ENCODE data around the gene INPP4B. TPM values are rescaled to one million over a fixed set of nuclear protein-coding genes. Genes with fewer than 3 reads are reported as not detected.

Gene INPP4B
- total RNA-seq, 1 donor from 2014 or later, result 4.9 TPM

DNA sequence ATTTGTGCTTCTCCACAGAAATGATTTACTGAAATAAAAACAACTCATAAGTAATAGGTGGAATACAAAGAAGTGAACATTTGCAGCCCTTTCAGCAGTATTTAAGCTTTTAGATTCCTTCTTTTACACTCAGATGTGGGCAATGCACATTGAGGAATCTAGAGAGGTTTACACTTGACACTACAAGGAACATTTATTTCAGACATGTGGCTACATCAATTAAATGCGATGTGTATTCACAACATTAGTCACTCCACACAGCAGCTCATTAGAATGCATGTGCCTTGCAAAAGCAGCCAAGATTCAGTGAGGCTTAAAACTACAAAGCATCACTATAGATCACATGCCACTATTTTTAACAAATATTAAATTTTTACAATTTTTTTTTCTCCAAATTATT is 480.7 kb downstream of the INPP4B start:
- Mint-ChIP-seq H3K4me3 (ENCODE audit: unreplicated experiment) (no peak overlapping the region), H3K36me3 (ENCODE audit: low read depth, unreplicated experiment) (no peaks in the 10 kb centered on the region), H3K27me3 (ENCODE audit: unreplicated experiment) (no peaks in the 10 kb centered on the region), H3K9me3 (ENCODE audit: unreplicated experiment) (no peaks in the 10 kb centered on the region), H3K27ac (ENCODE audit: unreplicated experiment) (no peak overlapping the region), H3K4me1 (ENCODE audit: unreplicated experiment) (peaks cover 5% of the 10 kb centered on the region)
- TF ChIP-seq, protein P1, sequence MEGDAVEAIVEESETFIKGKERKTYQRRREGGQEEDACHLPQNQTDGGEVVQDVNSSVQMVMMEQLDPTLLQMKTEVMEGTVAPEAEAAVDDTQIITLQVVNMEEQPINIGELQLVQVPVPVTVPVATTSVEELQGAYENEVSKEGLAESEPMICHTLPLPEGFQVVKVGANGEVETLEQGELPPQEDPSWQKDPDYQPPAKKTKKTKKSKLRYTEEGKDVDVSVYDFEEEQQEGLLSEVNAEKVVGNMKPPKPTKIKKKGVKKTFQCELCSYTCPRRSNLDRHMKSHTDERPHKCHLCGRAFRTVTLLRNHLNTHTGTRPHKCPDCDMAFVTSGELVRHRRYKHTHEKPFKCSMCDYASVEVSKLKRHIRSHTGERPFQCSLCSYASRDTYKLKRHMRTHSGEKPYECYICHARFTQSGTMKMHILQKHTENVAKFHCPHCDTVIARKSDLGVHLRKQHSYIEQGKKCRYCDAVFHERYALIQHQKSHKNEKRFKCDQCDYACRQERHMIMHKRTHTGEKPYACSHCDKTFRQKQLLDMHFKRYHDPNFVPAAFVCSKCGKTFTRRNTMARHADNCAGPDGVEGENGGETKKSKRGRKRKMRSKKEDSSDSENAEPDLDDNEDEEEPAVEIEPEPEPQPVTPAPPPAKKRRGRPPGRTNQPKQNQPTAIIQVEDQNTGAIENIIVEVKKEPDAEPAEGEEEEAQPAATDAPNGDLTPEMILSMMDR (IDR thresholded peaks at IDR 0.05; ENCODE audit: unreplicated experiment), result no peak
- DNase-seq (ENCODE audit: low spot score), result no peak

DNA sequence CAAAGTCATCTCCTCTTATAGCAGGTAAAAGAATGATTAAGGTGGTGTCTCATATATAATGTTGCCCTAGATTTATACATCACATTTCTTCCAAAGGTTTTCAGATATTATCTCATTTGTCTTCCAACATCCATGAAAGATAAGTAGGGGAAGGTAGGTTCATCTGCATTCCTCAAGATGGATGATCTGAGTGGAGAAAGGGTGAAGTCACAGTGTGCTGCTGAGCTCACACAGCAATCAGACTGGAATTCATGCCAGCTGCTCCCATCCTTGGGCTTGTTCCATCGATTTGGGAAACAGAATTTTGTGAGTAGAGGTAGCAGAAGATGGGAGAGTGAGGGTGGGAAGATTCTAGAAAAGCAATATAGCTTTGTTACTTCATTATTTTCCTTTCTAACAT is 482.4 kb downstream of the INPP4B start:
- H3K4me1 Mint-ChIP-seq (ENCODE audit: unreplicated experiment), result peaks cover 5% of the 10 kb centered on the region
- H3K27ac Mint-ChIP-seq (ENCODE audit: unreplicated experiment), result no peak overlapping the region
- no peaks in the 10 kb centered on the region for H3K9me3 Mint-ChIP-seq (ENCODE audit: unreplicated experiment)

DNA sequence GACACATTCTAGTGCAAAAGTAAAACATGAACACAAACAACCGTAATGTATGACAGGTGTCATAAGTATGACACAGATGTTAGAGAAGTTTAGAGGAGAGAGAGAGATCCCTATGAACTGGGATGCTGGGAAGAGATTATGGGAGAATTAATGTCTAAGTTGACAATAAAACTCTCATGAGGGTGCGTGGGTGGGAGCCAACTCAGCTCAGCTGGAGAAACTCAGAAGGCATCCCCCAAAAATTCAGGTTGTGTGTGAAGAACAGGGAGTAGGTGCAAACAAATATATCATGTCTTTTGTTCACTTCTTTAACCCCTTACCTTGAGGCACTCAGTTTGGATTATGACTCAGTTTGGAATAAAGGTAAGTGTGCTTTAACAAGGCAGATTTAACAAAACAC is 484.1 kb downstream of the INPP4B start:
- no peaks in the 10 kb centered on the region for H3K4me1 Mint-ChIP-seq (ENCODE audit: unreplicated experiment)
- TF ChIP-seq, protein P1 (IDR thresholded peaks at IDR 0.05; ENCODE audit: unreplicated experiment), result no peak
- H3K27me3 Mint-ChIP-seq (ENCODE audit: unreplicated experiment), result no peaks in the 10 kb centered on the region
- H3K9me3 Mint-ChIP-seq (ENCODE audit: unreplicated experiment), result no peaks in the 10 kb centered on the region
- H3K27ac Mint-ChIP-seq (ENCODE audit: unreplicated experiment), result no peak overlapping the region
- H3K4me3 Mint-ChIP-seq (ENCODE audit: unreplicated experiment), result no peak overlapping the region
- no peaks in the 10 kb centered on the region for H3K36me3 Mint-ChIP-seq (ENCODE audit: low read depth, unreplicated experiment)
- DNase-seq (ENCODE audit: low spot score), result no peak

More for the DNA sequence above, 482.4 kb downstream of the INPP4B start:
- TF ChIP-seq, protein P1 (IDR thresholded peaks at IDR 0.05; ENCODE audit: unreplicated experiment), result no peak
- H3K27me3 Mint-ChIP-seq (ENCODE audit: unreplicated experiment), result no peaks in the 10 kb centered on the region
- no peak for DNase-seq (ENCODE audit: low spot score)
- no peaks in the 10 kb centered on the region for H3K36me3 Mint-ChIP-seq (ENCODE audit: low read depth, unreplicated experiment)
- H3K4me3 Mint-ChIP-seq (ENCODE audit: unreplicated experiment), result no peak overlapping the region

DNA sequence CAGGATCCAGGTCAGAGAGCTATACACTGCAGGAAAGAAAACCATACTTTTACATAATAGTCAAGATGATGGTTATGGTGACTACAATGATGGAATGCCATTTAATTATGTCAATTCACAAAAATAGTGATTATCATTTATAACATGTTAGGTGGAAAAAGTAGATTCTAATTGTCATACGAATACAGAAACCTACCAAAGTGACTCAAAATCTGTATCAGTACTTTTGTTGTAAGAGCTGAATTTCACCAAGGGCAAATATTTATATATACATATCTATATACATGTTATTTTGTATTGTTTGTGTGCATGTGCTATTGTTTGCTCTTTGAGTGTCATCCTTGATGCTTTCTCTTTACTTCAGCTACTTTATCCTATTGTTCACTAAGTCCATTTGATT is 485.4 kb downstream of the INPP4B start:
- no peaks in the 10 kb centered on the region for H3K27me3 Mint-ChIP-seq (ENCODE audit: unreplicated experiment)
- no peaks in the 10 kb centered on the region for H3K36me3 Mint-ChIP-seq (ENCODE audit: low read depth, unreplicated experiment)
- H3K9me3 Mint-ChIP-seq (ENCODE audit: unreplicated experiment), result no peaks in the 10 kb centered on the region
- H3K4me3 Mint-ChIP-seq (ENCODE audit: unreplicated experiment), result no peak overlapping the region
- DNase-seq (ENCODE audit: low spot score), result no peak
- H3K27ac Mint-ChIP-seq (ENCODE audit: unreplicated experiment), result no peak overlapping the region
- TF ChIP-seq, protein P1 (IDR thresholded peaks at IDR 0.05; ENCODE audit: unreplicated experiment), result no peak
- no peaks in the 10 kb centered on the region for H3K4me1 Mint-ChIP-seq (ENCODE audit: unreplicated experiment)

DNA sequence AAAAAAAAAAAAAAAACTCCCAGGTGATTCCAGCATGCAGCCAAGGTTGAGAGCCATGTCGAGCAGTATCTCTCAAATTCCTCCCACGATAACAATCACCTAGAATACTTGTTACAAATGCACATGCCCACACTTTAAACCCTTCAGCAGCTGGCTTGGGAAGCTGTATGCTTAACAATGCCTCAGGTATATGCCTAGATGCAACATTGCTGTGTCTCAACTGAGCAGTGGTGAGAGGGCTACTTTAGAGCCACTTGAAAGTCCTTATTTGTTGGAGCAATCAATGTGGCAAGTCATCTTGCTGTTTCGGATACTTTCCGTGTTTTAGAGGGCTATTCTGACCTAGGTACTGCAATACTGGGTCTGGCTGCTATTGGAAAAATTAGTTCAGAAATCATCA is 487.4 kb downstream of the INPP4B start:
- Mint-ChIP-seq H3K9me3 (ENCODE audit: unreplicated experiment) (no peaks in the 10 kb centered on the region), H3K36me3 (ENCODE audit: low read depth, unreplicated experiment) (no peaks in the 10 kb centered on the region), H3K4me3 (ENCODE audit: unreplicated experiment) (no peak overlapping the region), H3K4me1 (ENCODE audit: unreplicated experiment) (no peaks in the 10 kb centered on the region), H3K27me3 (ENCODE audit: unreplicated experiment) (no peaks in the 10 kb centered on the region), H3K27ac (ENCODE audit: unreplicated experiment) (no peak overlapping the region)
- no peak for DNase-seq (ENCODE audit: low spot score)
- TF ChIP-seq, protein P1 (IDR thresholded peaks at IDR 0.05; ENCODE audit: unreplicated experiment), result no peak

All from endothelial cell (in vitro differentiated cells).